Activated B cell treated with CpG ODN at 0.5 μM for 24 hours (primary cell): Measurements from ENCODE around the gene PRKN. TPM values are rescaled to one million over a fixed set of nuclear protein-coding genes. Genes with fewer than 3 reads are reported as not detected.

Experiments
- ATAC-seq: fragments of 200-7000 bp; cut with Tn5 transposase; one replicate; pipeline ENCODE4 v1.10.0; 2021; ENCODE audit warnings: low read depth, mild to moderate bottlenecking, moderate library complexity
- CTCF ChIA-PET: fragments of 350-600 bp; sonication (Branson Sonifier 250); formaldehyde crosslinking; loops from one replicate; lab custom pipeline; 2021; ENCODE audit warnings: antibody characterized with exemption; lab: Charles Lee
- POLR2A ChIA-PET: fragments of 350-600 bp; sonication (Branson Sonifier 250); formaldehyde crosslinking; loops from one replicate; lab custom pipeline; 2021; ENCODE audit warnings: antibody characterized with exemption; lab: Charles Lee
- DNase-seq: peaks from one replicate; pipeline ENCODE4 v3.0.0; 2022
- H3K27ac Mint-ChIP-seq: one replicate; pipeline ENCODE4 v1.8.0; 2020; ENCODE audit warnings: mixed read lengths
- H3K27me3 Mint-ChIP-seq: one replicate; pipeline ENCODE4 v1.8.0; 2021; ENCODE audit warnings: mixed read lengths
- H3K36me3 Mint-ChIP-seq: one replicate; pipeline ENCODE4 v1.8.0; 2021; ENCODE audit warnings: low read depth, mixed read lengths
- H3K4me1 Mint-ChIP-seq: one replicate; pipeline ENCODE4 v1.8.0; 2021; ENCODE audit warnings: mixed read lengths
- H3K4me3 Mint-ChIP-seq: one replicate; pipeline ENCODE4 v1.8.0; 2020; ENCODE audit warnings: mild to moderate bottlenecking, mixed read lengths
- H3K9me3 Mint-ChIP-seq: one replicate; pipeline ENCODE4 v1.8.0; 2020; ENCODE audit warnings: mixed read lengths
- intact Hi-C: fragments of 100-400 bp; cut with micrococcal nuclease; formaldehyde crosslinking; loops from one replicate; pipeline ENCODE4 v1.15.1; 2024
- total RNA-seq: library from RNA; stranded (reverse); gene quantifications from 2 replicates; pipeline ENCODE4 v1.2.3, GENCODE V29; 2022
- TF ChIP-seq, protein P1 (sequence below): fragments of 200-600 bp; IDR thresholded peaks from one replicate; pipeline ENCODE4 v1.8.0; 2022; ENCODE audit warnings: antibody characterized with exemption, mild to moderate bottlenecking

The PRKN gene
- total RNA-seq, 1 donor from 2014 or later, result 2.3 TPM

- DNase-seq (no peak), ATAC-seq (no peak)
- Mint-ChIP-seq H3K27me3 (no peaks in the 10 kb centered on the region), H3K9me3 (no peaks in the 10 kb centered on the region), H3K4me3 (no peak overlapping the region), H3K27ac (no peak overlapping the region), H3K36me3 (no peaks in the 10 kb centered on the region), H3K4me1 (no peaks in the 10 kb centered on the region)
- TF ChIP-seq, protein P1, sequence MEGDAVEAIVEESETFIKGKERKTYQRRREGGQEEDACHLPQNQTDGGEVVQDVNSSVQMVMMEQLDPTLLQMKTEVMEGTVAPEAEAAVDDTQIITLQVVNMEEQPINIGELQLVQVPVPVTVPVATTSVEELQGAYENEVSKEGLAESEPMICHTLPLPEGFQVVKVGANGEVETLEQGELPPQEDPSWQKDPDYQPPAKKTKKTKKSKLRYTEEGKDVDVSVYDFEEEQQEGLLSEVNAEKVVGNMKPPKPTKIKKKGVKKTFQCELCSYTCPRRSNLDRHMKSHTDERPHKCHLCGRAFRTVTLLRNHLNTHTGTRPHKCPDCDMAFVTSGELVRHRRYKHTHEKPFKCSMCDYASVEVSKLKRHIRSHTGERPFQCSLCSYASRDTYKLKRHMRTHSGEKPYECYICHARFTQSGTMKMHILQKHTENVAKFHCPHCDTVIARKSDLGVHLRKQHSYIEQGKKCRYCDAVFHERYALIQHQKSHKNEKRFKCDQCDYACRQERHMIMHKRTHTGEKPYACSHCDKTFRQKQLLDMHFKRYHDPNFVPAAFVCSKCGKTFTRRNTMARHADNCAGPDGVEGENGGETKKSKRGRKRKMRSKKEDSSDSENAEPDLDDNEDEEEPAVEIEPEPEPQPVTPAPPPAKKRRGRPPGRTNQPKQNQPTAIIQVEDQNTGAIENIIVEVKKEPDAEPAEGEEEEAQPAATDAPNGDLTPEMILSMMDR, result no peak
- ChIA-PET POLR2A (no interaction called here), CTCF (no interaction called here)
- intact Hi-C loops, result no loop called here
These were observed 1287.3 kb downstream of the PRKN start for GRCh38 chr6:161440299-161440698.

GRCh38 chr6:161439093-161439492, 1288.5 kb downstream of the PRKN start:
- ChIA-PET POLR2A (no interaction called here), CTCF (no interaction called here)
- H3K4me3 Mint-ChIP-seq, result no peak overlapping the region
- DNase-seq (no peak), ATAC-seq (no peak)
- TF ChIP-seq, protein P1, result no peak
- intact Hi-C loops, result no loop called here
- H3K4me1 Mint-ChIP-seq, result no peaks in the 10 kb centered on the region
- H3K9me3 Mint-ChIP-seq, result no peaks in the 10 kb centered on the region
- no peaks in the 10 kb centered on the region for H3K27me3 Mint-ChIP-seq
- H3K36me3 Mint-ChIP-seq, result no peaks in the 10 kb centered on the region
- H3K27ac Mint-ChIP-seq, result no peak overlapping the region

- ChIA-PET CTCF (no interaction called here), POLR2A (no interaction called here)
- H3K36me3 Mint-ChIP-seq, result no peaks in the 10 kb centered on the region
- H3K4me3 Mint-ChIP-seq, result no peak overlapping the region
- ATAC-seq (no peak), DNase-seq (no peak)
- no peak overlapping the region for H3K27ac Mint-ChIP-seq
- intact Hi-C loops, result no loop called here
- no peaks in the 10 kb centered on the region for H3K27me3 Mint-ChIP-seq
- TF ChIP-seq, protein P1, result no peak
- no peaks in the 10 kb centered on the region for H3K4me1 Mint-ChIP-seq
- H3K9me3 Mint-ChIP-seq, result no peaks in the 10 kb centered on the region
These were observed 1289.0 kb downstream of the PRKN start for GRCh38 chr6:161438430-161439030.

DNA sequence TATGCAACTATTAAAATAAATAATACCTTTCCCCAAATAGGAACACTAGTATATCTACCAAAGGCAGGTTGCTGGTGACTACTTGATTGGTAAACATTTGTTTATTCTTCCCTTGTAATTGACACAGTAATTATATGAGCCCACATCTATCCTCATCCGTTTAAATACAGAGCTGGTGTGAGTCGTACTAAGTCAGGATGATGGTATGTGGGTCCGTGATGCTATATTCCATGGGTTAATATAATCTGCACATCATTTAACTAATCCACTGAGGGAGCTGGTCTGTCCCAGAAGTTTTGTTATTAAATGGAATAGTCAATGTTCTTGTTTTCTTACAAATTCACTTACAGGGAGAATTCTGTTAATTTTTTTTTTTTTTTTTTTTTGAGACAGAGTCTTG, 1289.7 kb downstream of the PRKN start:
- ATAC-seq, result no peak
- CTCF ChIA-PET, result no interaction called here

DNA sequence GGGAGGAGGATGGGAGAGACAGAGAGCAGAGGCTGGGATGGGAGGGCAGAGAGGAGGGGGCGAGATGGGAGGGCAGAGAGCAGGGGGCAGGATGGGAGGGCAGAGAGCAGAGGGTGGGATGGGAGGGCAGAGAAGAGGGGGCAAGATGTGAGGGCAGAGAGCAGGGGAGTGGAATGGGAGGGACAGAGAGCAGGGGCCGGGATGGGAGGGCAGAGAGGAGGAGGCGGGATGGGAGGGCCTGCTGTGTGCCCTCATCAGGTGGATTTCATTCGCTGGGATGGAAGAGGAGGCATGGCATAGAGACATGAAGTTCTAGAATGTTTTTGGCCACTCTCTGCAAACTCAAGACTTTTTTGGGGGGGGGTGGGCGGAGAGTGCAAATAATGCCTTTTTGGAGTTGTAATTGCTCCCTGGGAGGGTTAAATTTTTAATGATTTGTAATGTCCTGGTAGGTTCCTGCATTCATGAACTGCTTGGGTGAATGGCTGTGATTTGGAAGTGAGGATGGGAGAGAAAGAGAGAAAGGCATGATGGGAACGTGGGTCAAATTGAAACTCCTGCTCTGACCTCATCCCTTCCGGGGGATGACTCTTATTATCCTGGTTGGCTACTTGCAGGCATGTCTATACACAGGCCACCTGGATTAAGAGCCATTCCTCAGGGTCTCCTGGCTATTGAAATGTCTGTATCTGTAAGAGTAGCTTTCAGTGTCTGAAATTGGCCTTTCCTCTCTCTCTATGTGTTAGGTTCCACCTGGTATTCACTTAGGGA, 1291.3 kb downstream of the PRKN start:
- Mint-ChIP-seq H3K27ac (no peak overlapping the region), H3K4me1 (no peaks in the 10 kb centered on the region), H3K4me3 (no peak overlapping the region), H3K27me3 (no peaks in the 10 kb centered on the region), H3K9me3 (no peaks in the 10 kb centered on the region), H3K36me3 (no peaks in the 10 kb centered on the region)
- ChIA-PET CTCF (no interaction called here), POLR2A (no interaction called here)
- DNase-seq (no peak), ATAC-seq (no peak)
- intact Hi-C loops, result no loop called here
- TF ChIP-seq, protein P1, result no peak

More for the DNA sequence above, 1289.7 kb downstream of the PRKN start:
- Mint-ChIP-seq H3K36me3 (no peaks in the 10 kb centered on the region), H3K9me3 (no peaks in the 10 kb centered on the region), H3K27me3 (no peaks in the 10 kb centered on the region), H3K4me3 (no peak overlapping the region), H3K4me1 (no peaks in the 10 kb centered on the region), H3K27ac (no peak overlapping the region)
- TF ChIP-seq, protein P1, result no peak
- POLR2A ChIA-PET, result no interaction called here
- intact Hi-C loops, result no loop called here
- no peak for DNase-seq
